GM18511 (cell line): ENCODE measurements around the gene SLC25A10.

Experiments used
- ATAC-seq: cut with Tn5 transposase; IDR thresholded peaks from one replicate; pipeline ENCODE4 v1.9.1; 2021; ENCODE audit warnings: mild to moderate bottlenecking, moderate library complexity; ENCODE audit not compliant: unreplicated experiment

The SLC25A10 gene

GRCh38 chr17:81705518-81706231 lies 6.4 kb upstream of the SLC25A10 start:
- no peak for ATAC-seq

DNA sequence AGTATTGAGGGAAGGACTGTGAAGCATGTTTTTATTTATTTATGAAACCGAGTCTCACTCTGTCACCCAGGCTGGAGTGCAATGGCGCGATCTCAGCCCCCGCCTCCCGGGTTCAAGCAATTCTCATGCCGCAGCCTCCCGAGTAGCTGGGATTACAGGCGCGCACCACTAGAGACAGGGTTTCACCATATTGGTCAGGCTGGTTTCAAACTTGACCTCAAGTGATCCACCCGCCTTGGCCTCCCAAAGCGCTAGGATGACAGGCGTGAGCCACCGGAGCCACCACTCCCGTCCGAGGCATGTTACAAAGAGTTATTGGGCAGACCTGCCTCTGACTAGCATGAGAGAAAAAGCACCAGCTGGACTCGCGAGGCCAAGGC lies 5.9 kb upstream of the SLC25A10 start:
- no peak for ATAC-seq

- no peak for ATAC-seq
These were observed 5.1 kb upstream of the SLC25A10 start for GRCh38 chr17:81706757-81707624.

DNA sequence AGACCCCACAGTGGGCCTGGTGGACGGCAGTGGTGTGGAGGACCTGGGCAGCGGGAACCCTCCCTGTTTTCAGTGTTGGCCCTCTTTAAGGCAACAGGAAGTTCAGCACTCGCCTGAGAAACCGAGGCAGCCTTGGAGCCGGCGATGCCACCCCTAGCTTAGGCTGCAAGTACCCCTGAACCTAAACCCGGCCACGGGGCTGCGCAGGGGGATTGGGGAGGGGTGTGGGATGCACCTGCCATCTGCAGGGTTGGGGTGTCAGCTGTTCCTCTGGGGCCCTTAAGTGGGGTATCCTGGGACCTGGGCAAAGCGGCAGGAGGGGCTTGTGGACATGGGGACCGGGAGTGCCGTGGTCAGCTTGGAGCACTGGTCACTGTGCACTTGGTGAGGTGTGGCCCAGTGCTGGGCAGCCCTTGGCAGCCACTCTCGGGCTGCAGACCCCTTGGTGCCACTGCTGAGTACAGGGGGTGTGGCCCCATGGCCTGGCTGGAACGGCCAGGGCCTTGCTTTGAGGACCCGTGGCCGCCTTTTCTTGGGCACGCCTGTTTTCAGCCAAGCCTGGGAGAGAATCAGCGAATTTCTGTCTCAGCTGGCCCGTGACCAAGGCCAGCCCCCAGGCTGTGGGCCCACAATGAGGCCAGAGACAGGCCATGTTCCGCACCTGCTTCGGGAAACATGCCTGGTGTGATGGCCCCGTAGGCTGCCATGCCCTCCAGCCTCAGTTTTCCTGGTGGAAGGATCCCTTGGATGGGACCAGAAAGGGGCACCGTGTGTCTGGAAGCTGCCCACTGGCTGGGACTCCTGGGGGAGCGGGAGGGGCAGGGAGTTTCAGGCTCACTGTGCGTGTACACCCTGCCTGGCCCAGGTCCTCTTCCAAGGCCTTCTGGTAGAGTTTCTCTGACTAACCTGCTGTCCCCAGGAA lies 4.1 kb upstream of the SLC25A10 start:
- ATAC-seq: no peak

DNA sequence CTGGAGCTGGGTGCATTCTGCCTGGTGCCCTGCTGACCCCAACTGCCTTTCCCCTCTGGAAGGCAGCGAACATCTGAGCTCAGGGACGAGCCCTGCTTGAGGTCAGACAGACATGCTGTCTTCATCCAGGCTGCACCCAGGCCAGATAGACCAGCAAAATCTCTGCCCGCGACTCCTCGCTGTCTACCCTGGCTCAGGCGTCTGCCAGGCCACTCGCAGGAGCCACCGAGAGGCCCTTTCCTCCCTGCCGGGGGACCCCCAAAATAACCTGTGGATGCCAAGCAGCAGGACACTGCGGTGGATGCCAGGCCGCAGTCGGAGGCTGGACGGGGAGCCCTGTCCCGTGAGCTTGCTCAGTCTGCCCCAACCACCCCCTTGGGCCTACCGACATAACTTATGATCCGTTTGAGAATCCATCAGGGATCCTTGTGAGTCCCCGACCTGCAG lies 3.3 kb upstream of the SLC25A10 start:
- no peak for ATAC-seq

DNA sequence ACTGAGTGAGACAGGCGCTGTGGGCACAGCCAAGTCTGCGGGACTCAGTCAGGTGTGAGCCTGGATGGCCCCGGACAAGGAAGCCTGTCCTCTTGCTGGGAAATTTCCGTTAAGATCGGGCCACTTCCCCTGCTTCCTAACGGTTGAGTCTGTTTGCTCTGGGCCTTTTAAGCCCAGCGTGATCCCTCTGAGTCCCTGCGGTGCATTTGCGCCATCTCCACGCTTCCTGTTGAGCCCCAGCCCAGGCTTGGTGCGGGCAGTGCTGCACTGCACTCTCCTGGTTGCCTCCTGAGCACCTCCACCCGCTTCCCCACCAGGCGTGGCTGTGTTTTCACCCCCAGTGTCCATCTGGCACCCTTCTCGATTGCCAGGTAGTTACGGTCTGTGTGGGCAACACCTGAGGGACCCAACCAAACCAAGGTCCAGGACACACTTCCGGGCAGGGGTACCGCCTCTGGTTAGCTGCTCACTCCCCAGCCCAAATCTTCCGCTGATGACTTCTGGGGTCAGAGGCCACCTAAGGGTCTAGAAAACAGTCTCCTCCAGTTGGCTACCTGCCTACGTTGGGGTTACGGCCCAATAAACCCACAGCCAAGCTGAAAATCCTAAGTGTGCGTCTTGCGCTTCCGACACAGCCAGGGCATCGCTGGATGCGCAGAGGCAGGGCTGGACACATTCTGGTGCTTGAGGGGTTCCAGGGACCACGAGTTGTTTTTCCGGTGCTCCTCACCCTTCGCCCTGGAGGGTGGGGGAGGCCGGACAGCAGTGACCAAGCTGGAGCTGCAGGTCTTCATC lies 1.4 kb upstream of the SLC25A10 start:
- ATAC-seq: no peak

DNA sequence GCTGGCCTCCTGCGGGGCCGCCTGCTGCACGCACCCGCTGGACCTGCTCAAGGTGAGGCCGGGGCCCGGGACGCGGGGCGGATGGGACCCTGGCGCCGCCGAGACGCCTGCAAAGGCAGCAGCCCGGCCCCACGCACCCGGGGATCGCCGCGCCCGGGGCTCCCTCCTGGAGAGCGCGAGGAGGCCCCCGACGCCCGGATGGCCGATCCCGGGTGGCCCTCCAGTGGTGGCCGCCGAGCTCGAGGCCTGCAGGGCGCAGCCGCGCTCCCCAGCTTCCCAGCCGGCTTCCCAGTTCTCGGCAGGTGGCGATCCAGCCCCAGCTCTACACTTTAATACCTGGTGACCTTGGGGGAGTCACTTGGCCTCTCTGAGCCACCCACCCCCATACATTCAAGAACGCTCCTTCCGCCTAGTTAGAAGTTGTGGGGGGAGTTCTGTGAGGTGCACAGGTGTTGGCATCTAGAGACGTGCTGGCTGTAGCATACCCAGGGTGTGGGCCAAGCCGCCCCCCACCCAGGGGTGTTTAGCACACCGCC lies 452 bp downstream of the SLC25A10 start:
- ATAC-seq: peak; percentile 7

- no peak for ATAC-seq
These were observed 996 bp downstream of the SLC25A10 start for GRCh38 chr17:81713004-81713555.

- ATAC-seq: no peak
These were observed 1.7 kb downstream of the SLC25A10 start for GRCh38 chr17:81713556-81714411.

DNA sequence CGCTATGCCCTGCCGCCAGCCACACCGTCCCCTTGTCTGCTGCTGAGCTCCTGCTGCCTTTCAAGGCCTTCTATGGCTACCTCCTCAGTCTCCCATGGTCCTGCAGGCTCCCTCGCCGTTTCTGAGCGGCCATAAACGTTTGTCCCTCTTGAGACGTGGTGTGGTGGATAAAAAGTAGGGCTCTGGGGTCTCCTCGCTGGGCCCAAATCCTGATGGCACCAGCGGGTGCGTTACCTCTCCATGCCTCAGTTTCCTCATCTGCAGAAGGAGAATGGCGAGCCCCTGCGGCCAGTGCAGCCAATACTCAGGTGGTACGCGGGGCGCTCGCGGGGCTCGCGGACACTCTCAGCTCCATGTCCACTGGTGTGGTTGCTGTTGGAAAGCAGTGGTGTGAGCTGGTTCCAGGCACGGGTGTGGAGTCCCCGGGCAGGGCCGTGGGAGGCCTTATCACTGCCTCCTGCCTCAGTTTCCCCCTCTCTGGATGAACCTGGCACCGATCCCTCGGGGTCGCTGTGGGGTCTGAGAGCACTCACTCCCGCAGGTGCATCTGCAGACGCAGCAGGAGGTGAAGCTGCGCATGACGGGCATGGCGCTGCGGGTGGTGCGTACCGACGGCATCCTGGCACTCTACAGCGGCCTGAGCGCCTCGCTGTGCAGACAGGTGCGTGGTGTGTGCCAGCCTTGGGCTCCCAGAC lies 2.5 kb downstream of the SLC25A10 start:
- ATAC-seq: no peak

- ATAC-seq: no peak
These were observed 3.2 kb downstream of the SLC25A10 start for GRCh38 chr17:81715107-81715871.

DNA sequence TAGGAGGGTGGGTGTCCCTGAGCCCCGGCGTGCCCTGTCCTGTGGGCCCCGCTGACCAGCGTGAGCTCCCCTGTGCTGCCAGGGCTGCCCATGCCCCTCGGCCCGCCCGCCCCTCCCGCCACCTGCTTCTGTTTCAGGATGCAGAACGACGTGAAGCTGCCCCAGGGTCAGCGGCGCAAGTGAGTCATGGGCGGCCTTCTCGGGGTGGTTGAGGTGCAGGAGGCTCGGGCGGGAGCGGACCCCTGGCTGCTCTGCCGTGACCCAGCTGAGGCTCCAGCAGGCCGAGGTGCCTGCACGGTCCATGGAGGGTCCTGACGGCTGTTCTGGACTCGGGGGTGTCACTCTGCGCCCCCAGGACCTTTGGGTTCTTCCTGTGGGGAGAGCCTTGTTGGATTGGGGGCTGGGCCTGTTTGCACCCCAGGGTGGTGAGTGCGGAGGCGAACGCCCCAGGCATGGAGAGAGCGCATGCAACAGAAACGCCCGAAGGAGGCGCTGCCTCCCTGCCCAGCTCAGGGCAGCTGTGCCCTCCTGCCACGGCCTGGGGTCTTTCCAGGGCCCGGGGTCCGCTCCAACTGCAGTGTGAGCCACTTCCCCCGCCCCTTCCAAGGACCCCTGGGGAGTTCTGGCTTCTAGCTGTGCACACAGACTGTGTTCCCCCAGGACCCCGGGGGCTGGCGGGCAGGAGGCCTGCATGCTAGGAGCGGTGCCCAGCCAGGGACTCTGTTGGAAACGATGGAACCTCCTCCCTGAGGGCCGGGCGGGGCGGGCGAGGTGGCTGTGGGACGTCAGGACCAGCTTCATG lies 4.0 kb downstream of the SLC25A10 start:
- ATAC-seq: no peak

GRCh38 chr17:81716674-81716996 lies 4.6 kb downstream of the SLC25A10 start:
- ATAC-seq: no peak

DNA sequence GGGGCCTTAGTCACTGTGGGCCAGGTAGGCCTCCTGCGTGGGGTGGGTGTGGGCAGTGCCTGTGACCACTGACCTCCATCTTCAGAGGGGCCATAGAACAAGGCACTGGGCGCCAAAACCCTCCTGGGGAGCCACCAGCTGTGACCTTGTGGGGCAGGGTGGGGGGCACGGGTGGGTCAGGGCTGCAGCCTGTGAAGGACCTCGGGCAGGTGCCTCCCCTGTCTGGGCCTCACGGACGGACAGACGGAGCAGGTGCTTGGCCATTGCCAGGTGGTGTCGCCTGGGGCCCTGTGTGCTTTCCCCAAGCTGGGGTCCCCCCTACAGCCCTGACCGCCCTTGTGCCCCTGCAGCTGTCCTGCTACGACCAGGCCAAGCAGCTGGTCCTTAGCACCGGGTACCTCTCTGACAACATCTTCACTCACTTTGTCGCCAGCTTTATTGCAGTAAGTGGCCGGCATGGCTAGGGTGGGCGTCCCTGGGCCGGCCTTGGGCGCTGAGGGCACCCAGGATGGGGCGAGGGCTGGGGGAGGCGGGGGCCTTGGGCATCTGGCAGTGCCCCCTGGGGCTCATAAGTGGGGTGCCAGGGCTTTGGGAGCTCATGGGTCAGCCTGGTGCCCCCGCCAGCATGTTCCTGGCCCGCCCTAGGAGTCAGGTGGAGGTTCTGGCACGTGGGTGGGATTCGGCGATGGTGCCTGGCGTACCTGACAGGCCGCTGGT lies 5.1 kb downstream of the SLC25A10 start:
- no peak for ATAC-seq

GRCh38 chr17:81717766-81718089 lies 5.6 kb downstream of the SLC25A10 start:
- ATAC-seq: no peak
